HEK293 (cell line): Measurements from ENCODE around the gene DENND1A.

Source experiments
- CTCF ChIA-PET: fragments of 350-600 bp; formaldehyde crosslinking; extraction: SDS; loops from one replicate; lab custom pipeline; 2021; ENCODE audit warnings: antibody characterized with exemption; lab: Yijun Ruan, JAX
- POLR2A ChIA-PET: fragments of 300-600 bp; formaldehyde crosslinking; extraction: SDS; loops from one replicate; lab custom pipeline; 2020; ENCODE audit warnings: antibody characterized with exemption, inconsistent platforms; lab: Yijun Ruan, JAX
- H3K27ac ChIP-seq: fragments of 200-500 bp; sonication (Bioruptor generic); 2 replicates; pipeline ENCODE4 v1.5.1; 2014; ENCODE audit warnings: low read depth, low read length, control low read depth, inconsistent platforms; ENCODE audit errors: extremely low read depth
- H3K36me3 ChIP-seq, 2 experiments: fragments of 200-500 bp in 1 of 2; sonication (Bioruptor generic) in 1 of 2; 1 replicate in 1 of 2; 2 replicates in 1 of 2; pipeline ENCODE4 v1.5.1; 2014 to 2017; ENCODE audit warnings: inconsistent platforms in 2 of 2, low read length in 2 of 2; ENCODE audit not compliant: control insufficient read depth in 2 of 2, insufficient read depth in 1 of 2
- H3K4me1 ChIP-seq: fragments of 200-500 bp; sonication (Bioruptor generic); 2 replicates; pipeline ENCODE4 v1.5.1; 2014; ENCODE audit warnings: mild to moderate bottlenecking, low read length, inconsistent platforms; ENCODE audit not compliant: control insufficient read depth, insufficient read depth
- H3K4me3 ChIP-seq: 2 replicates; pipeline ENCODE4 v1.5.1; 2011; ENCODE audit warnings: low read depth, mild to moderate bottlenecking, control low read depth, low read length, moderate library complexity
- H3K9me3 ChIP-seq: fragments of 200-500 bp; sonication (Bioruptor generic); 2 replicates; pipeline ENCODE4 v1.5.1; 2014; ENCODE audit warnings: low read depth, low read length, inconsistent platforms; ENCODE audit not compliant: control insufficient read depth, insufficient read depth
- EGR2 ChIP-seq: fragments of 450-650 bp; formaldehyde crosslinking; IDR thresholded peaks from 2 replicates; pipeline ENCODE4 v1.5.1; 2016; ENCODE audit warnings: low read depth, missing biosample characterization, missing genetic modification characterization
- ELK4 ChIP-seq: IDR thresholded peaks from 2 replicates; pipeline ENCODE4 v1.6.1; 2011; ENCODE audit warnings: mild to moderate bottlenecking, low read depth, low read length, borderline replicate concordance
- FEZF1 ChIP-seq: fragments of 450-650 bp; formaldehyde crosslinking; IDR thresholded peaks from 2 replicates; pipeline ENCODE4 v1.5.1; 2016; ENCODE audit warnings: missing biosample characterization, missing genetic modification characterization
- GLI4 ChIP-seq: fragments of 450-650 bp; formaldehyde crosslinking; IDR thresholded peaks from 2 replicates; pipeline ENCODE4 v1.5.1; 2016; ENCODE audit warnings: missing biosample characterization, missing genetic modification characterization
- GLIS2 ChIP-seq: fragments of 450-650 bp; formaldehyde crosslinking; IDR thresholded peaks from 2 replicates; pipeline ENCODE4 v1.5.1; 2016; ENCODE audit warnings: missing biosample characterization, missing genetic modification characterization
- KLF1 ChIP-seq: fragments of 450-650 bp; formaldehyde crosslinking; IDR thresholded peaks from 2 replicates; pipeline ENCODE4 v1.5.1; 2016; ENCODE audit warnings: missing biosample characterization, missing genetic modification characterization
- MEIS1 ChIP-seq: sonication (generic); formaldehyde crosslinking; IDR thresholded peaks from 2 replicates; pipeline ENCODE4 v1.8.1; 2022; ENCODE audit warnings: missing genetic modification reagents, mild to moderate bottlenecking, borderline replicate concordance
- WT1 ChIP-seq: fragments of 450-650 bp; formaldehyde crosslinking; IDR thresholded peaks from 2 replicates; pipeline ENCODE4 v1.5.1; 2016; ENCODE audit warnings: missing biosample characterization, missing genetic modification characterization
- ZBTB26 ChIP-seq: fragments of 450-650 bp; formaldehyde crosslinking; optimal IDR thresholded peaks from 2 replicates; pipeline ENCODE3; 2016; ENCODE audit warnings: missing biosample characterization, mild to moderate bottlenecking, missing genetic modification characterization
- ZNF184 ChIP-seq: fragments of 450-650 bp; IDR thresholded peaks from 2 replicates; pipeline ENCODE4 v1.5.1; 2018; ENCODE audit warnings: missing biosample characterization, mild to moderate bottlenecking, missing genetic modification characterization
- ZNF2 ChIP-seq: fragments of 450-650 bp; formaldehyde crosslinking; IDR thresholded peaks from 2 replicates; pipeline ENCODE4 v1.5.1; 2016; ENCODE audit warnings: missing biosample characterization, missing genetic modification characterization
- ZNF280C ChIP-seq: fragments of 450-650 bp; formaldehyde crosslinking; IDR thresholded peaks from 2 replicates; pipeline ENCODE4 v1.5.1; 2016; ENCODE audit warnings: missing biosample characterization, missing genetic modification characterization
- ZNF473 ChIP-seq: fragments of 450-650 bp; formaldehyde crosslinking; IDR thresholded peaks from 2 replicates; pipeline ENCODE4 v1.5.1; 2017; ENCODE audit warnings: missing biosample characterization, missing genetic modification characterization
- ZNF561 ChIP-seq: fragments of 450-650 bp; IDR thresholded peaks from 2 replicates; pipeline ENCODE4 v1.5.1; 2018; ENCODE audit warnings: missing biosample characterization, missing genetic modification characterization, borderline replicate concordance
- ZNF704 ChIP-seq: fragments of 450-650 bp; formaldehyde crosslinking; IDR thresholded peaks from 2 replicates; pipeline ENCODE4 v1.5.1; 2016; ENCODE audit warnings: missing biosample characterization, missing genetic modification characterization
- ZNF777 ChIP-seq: fragments of 450-650 bp; formaldehyde crosslinking; IDR thresholded peaks from 2 replicates; pipeline ENCODE4 v1.5.1; 2017; ENCODE audit warnings: missing biosample characterization, missing genetic modification characterization, borderline replicate concordance
- TF ChIP-seq, protein P1 (sequence below): fragments of 450-650 bp; formaldehyde crosslinking; IDR thresholded peaks from 2 replicates; pipeline ENCODE4 v1.5.1; 2016; ENCODE audit warnings: missing biosample characterization, missing genetic modification characterization

Gene DENND1A

GRCh38 chr9:123468541-123468940, 461.4 kb downstream of the DENND1A start:
- no peaks in the 10 kb centered on the region for H3K9me3 ChIP-seq
- no peak overlapping the region for H3K4me3 ChIP-seq
- no peak overlapping the region for H3K27ac ChIP-seq
- no peaks in the 10 kb centered on the region for H3K4me1 ChIP-seq
- ChIA-PET CTCF (interaction anchor here (0.6 kb wide), 1 partner anchor 9 kb away, joined by 3 read pairs; no protein-coding TSS in a partner anchor), POLR2A (no interaction called here)
- H3K36me3 ChIP-seq = no peaks in the 10 kb centered on the region
- TF ChIP-seq, protein P1, sequence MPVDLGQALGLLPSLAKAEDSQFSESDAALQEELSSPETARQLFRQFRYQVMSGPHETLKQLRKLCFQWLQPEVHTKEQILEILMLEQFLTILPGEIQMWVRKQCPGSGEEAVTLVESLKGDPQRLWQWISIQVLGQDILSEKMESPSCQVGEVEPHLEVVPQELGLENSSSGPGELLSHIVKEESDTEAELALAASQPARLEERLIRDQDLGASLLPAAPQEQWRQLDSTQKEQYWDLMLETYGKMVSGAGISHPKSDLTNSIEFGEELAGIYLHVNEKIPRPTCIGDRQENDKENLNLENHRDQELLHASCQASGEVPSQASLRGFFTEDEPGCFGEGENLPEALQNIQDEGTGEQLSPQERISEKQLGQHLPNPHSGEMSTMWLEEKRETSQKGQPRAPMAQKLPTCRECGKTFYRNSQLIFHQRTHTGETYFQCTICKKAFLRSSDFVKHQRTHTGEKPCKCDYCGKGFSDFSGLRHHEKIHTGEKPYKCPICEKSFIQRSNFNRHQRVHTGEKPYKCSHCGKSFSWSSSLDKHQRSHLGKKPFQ (tag by site-specific recombination) = no peak
- TF ChIP-seq ELK4 (no peak), EGR2 (no peak), ZNF561 (tag by site-specific recombination) (no peak), GLI4 (tag by site-specific recombination) (no peak), GLIS2 (no peak), ZNF184 (no peak), MEIS1 (no peak), ZNF2 (tag by site-specific recombination) (no peak), ZBTB26 (tag by site-specific recombination) (no peak)

- Histone ChIP-seq H3K9me3 (no peaks in the 10 kb centered on the region), H3K36me3 (no peaks in the 10 kb centered on the region), H3K27ac (no peak overlapping the region), H3K4me3 (no peak overlapping the region), H3K4me1 (no peaks in the 10 kb centered on the region)
- ChIA-PET CTCF (no interaction called here), POLR2A (interaction anchor here (0.7 kb wide), 2 partner anchors 676 to 1252 kb away, joined by 5 read pairs; no protein-coding TSS in a partner anchor)
- TF ChIP-seq ZNF704 (tag by site-specific recombination) = no peak
- TF ChIP-seq ZNF473 = no peak
- no peak for TF ChIP-seq FEZF1 (tag by site-specific recombination)
- no peak for TF ChIP-seq ZNF280C (tag by site-specific recombination)
- TF ChIP-seq ZNF777 (tag by site-specific recombination) = no peak
- TF ChIP-seq WT1 (tag by site-specific recombination) = no peak
- TF ChIP-seq KLF1 = no peak
Measured at GRCh38 chr9:123465304-123465703, 464.6 kb downstream of the DENND1A start.
